ENCODE data around the gene JAKMIP3. TPM values are rescaled to one million over a fixed set of nuclear protein-coding genes. Genes with fewer than 3 reads are reported as not detected.

JAKMIP3 gene
- total RNA-seq, 6 donors from 2014 or later: 0.13 to 3.1 (median 0.52) TPM; not detected in 2

GRCh38 chr10:132094581-132095234 lies 29.0 kb downstream of the JAKMIP3 start:
- ATAC-seq (ENCODE audit: low FRiP score in 2 of 2) (no peak), DNase-seq (no peak)
- Histone ChIP-seq H3K4me3 (no peak overlapping the region), H3K27me3 (no peaks in the 10 kb centered on the region), H3K27ac (no peak overlapping the region), H3K36me3 (no peaks in the 10 kb centered on the region), H3K4me1 (no peaks in the 10 kb centered on the region), H3K9me3 (no peaks in the 10 kb centered on the region)
- 84 to 86% methylated on average over 2 to 9 of the region's 9 CpGs for WGBS, 2 donors
- TF ChIP-seq POLR2AphosphoS5 (IDR thresholded peaks at IDR 0.05): no peak
- no peak for TF ChIP-seq POLR2A (IDR thresholded peaks at IDR 0.05)
- no peak for TF ChIP-seq CTCF (IDR thresholded peaks at IDR 0.05)
- TF ChIP-seq EP300 (IDR thresholded peaks at IDR 0.05): no peak

- H3K4me3 ChIP-seq: no peak overlapping the region
- no peak for ATAC-seq (ENCODE audit: low FRiP score in 2 of 2)
- DNase-seq: no peak
- 90% methylated on average over 12 of the region's 12 CpGs for WGBS, 2 donors
- H3K27me3 ChIP-seq: no peaks in the 10 kb centered on the region
- TF ChIP-seq CTCF (IDR thresholded peaks at IDR 0.05) (no peak), POLR2A (IDR thresholded peaks at IDR 0.05) (no peak), EP300 (IDR thresholded peaks at IDR 0.05) (no peak), POLR2AphosphoS5 (IDR thresholded peaks at IDR 0.05) (no peak)
- H3K4me1 ChIP-seq: no peaks in the 10 kb centered on the region
- no peak overlapping the region for H3K27ac ChIP-seq
- H3K36me3 ChIP-seq: no peaks in the 10 kb centered on the region
- H3K9me3 ChIP-seq: no peaks in the 10 kb centered on the region
Measured at GRCh38 chr10:132095403-132096113, 29.8 kb downstream of the JAKMIP3 start.

GRCh38 chr10:132096223-132096622 lies 30.5 kb downstream of the JAKMIP3 start:
- ATAC-seq (ENCODE audit: low FRiP score in 2 of 2) (no peak), DNase-seq (peak in 1 of 2 donors; percentile 16)
- TF ChIP-seq CTCF (IDR thresholded peaks at IDR 0.05): no peak
- TF ChIP-seq POLR2A (IDR thresholded peaks at IDR 0.05): no peak
- no peak for TF ChIP-seq POLR2AphosphoS5 (IDR thresholded peaks at IDR 0.05)
- TF ChIP-seq EP300 (IDR thresholded peaks at IDR 0.05): no peak
- H3K27me3 ChIP-seq: no peaks in the 10 kb centered on the region
- H3K4me3 ChIP-seq: no peak overlapping the region
- H3K4me1 ChIP-seq: no peaks in the 10 kb centered on the region
- H3K27ac ChIP-seq: no peak overlapping the region
- H3K36me3 ChIP-seq: no peaks in the 10 kb centered on the region
- 23 to 34% methylated on average over 4 to 6 of the region's 6 CpGs for whole genome bisulfite sequencing, 2 donors
- H3K9me3 ChIP-seq: no peaks in the 10 kb centered on the region

GRCh38 chr10:132096863-132097478 lies 31.2 kb downstream of the JAKMIP3 start:
- DNase-seq (peak in 1 of 2 donors; percentile 16), ATAC-seq (ENCODE audit: low FRiP score in 2 of 2) (no peak)
- TF ChIP-seq CTCF (IDR thresholded peaks at IDR 0.05): no peak
- TF ChIP-seq POLR2A (IDR thresholded peaks at IDR 0.05): no peak
- TF ChIP-seq POLR2AphosphoS5 (IDR thresholded peaks at IDR 0.05): no peak
- no peak for TF ChIP-seq EP300 (IDR thresholded peaks at IDR 0.05)
- H3K27me3 ChIP-seq: no peaks in the 10 kb centered on the region
- WGBS, 2 donors: 92 to 94% methylated on average over 15 to 22 of the region's 22 CpGs
- no peaks in the 10 kb centered on the region for H3K36me3 ChIP-seq
- no peaks in the 10 kb centered on the region for H3K4me1 ChIP-seq
- H3K4me3 ChIP-seq: no peak overlapping the region
- H3K9me3 ChIP-seq: no peaks in the 10 kb centered on the region
- H3K27ac ChIP-seq: no peak overlapping the region
